HepG2 (cell line): ENCODE measurements around the gene CTU2. TPM values are rescaled to one million over a fixed set of nuclear protein-coding genes. Genes with fewer than 3 reads are reported as not detected.

ENCODE experiments used
- BORCS8-MEF2B ChIP-seq: sonication (generic); formaldehyde crosslinking; IDR thresholded peaks from 2 replicates; pipeline ENCODE4 v1.8.0; 2022; ENCODE audit warnings: mild to moderate bottlenecking, missing genetic modification reagents
- CEBPZ ChIP-seq: IDR thresholded peaks from 2 replicates; pipeline ENCODE4 v1.6.1; 2012; ENCODE audit warnings: low read length, improper control_type of control experiment
- FOSL2 ChIP-seq: sonication (generic); formaldehyde crosslinking; IDR thresholded peaks from 2 replicates; pipeline ENCODE4 v1.4.0; 2020; ENCODE audit warnings: missing genetic modification reagents
- FOXP4 ChIP-seq: sonication (generic); formaldehyde crosslinking; IDR thresholded peaks from 2 replicates; pipeline ENCODE4 v1.4.0; 2020; ENCODE audit warnings: missing genetic modification reagents
- HNRNPH1 ChIP-seq: fragments of 200-400 bp; formaldehyde crosslinking; optimal IDR thresholded peaks from 2 replicates; pipeline ENCODE3; 2017; ENCODE audit warnings: mild to moderate bottlenecking, low read depth, low read length
- KDM5B ChIP-seq: sonication (generic); formaldehyde crosslinking; IDR thresholded peaks from 2 replicates; pipeline ENCODE4 v1.4.0; 2020; ENCODE audit warnings: missing genetic modification reagents, mild to moderate bottlenecking, borderline replicate concordance
- RXRA ChIP-seq: sonication (generic); formaldehyde crosslinking; IDR thresholded peaks from 2 replicates; pipeline ENCODE4 v1.5.1; 2020; ENCODE audit warnings: missing genetic modification reagents
- SP1 ChIP-seq, 2 experiments: fragments of 450-650 bp in 1 of 2; sonication (generic) in 1 of 2; formaldehyde crosslinking in 1 of 2; IDR thresholded peaks; 2 replicates each; pipeline versions ENCODE4 v1.4.0 to v1.6.1; 2016 to 2020; ENCODE audit warnings: missing genetic modification reagents in 1 of 2
- ZBTB10 ChIP-seq: sonication (generic); formaldehyde crosslinking; IDR thresholded peaks from 2 replicates; pipeline ENCODE4 v1.4.0; 2020; ENCODE audit warnings: missing genetic modification reagents, borderline replicate concordance
- ZBTB4 ChIP-seq: sonication (generic); formaldehyde crosslinking; IDR thresholded peaks from 2 replicates; pipeline ENCODE4 v1.4.0; 2020; ENCODE audit warnings: missing genetic modification reagents, mild to moderate bottlenecking, borderline replicate concordance
- ZFP1 ChIP-seq: IDR thresholded peaks from 2 replicates; pipeline ENCODE4 v1.6.1; 2016
- ZNF33A ChIP-seq: sonication (generic); formaldehyde crosslinking; IDR thresholded peaks from 2 replicates; pipeline ENCODE4 v1.5.1; 2020; ENCODE audit warnings: missing genetic modification reagents, mild to moderate bottlenecking, moderate library complexity, borderline replicate concordance
- ZNF354B ChIP-seq: sonication (generic); formaldehyde crosslinking; IDR thresholded peaks from 2 replicates; pipeline ENCODE4 v1.8.0; 2022; ENCODE audit warnings: mild to moderate bottlenecking, missing genetic modification reagents
- ZNF564 ChIP-seq: sonication (generic); formaldehyde crosslinking; IDR thresholded peaks from 2 replicates; pipeline ENCODE4 v1.8.1; 2023; ENCODE audit warnings: mild to moderate bottlenecking, missing genetic modification reagents
- ZNF576 ChIP-seq: sonication (generic); formaldehyde crosslinking; IDR thresholded peaks from 2 replicates; pipeline ENCODE4 v1.4.0; 2020; ENCODE audit warnings: mild to moderate bottlenecking, missing genetic modification reagents
- ZNF703 ChIP-seq: sonication (generic); formaldehyde crosslinking; IDR thresholded peaks from 2 replicates; pipeline ENCODE4 v1.5.1; 2020; ENCODE audit warnings: missing genetic modification reagents, mild to moderate bottlenecking, moderate library complexity, borderline replicate concordance
- polyA plus RNA-seq, 8 experiments: library from polyadenylated mRNA; depleted of rRNA in 3 of 8; stranded (reverse) in 7 of 8; unstranded in 1 of 8; fragments of >200 nt; fragmentation: Illumina TruSeq in 4 of 8; extraction: Trizol in 4 of 8; gene quantifications; 2 replicates each; pipeline versions ENCODE4 v1.2.1 to v1.2.3, GENCODE V29; 2011 to 2016; ENCODE audit warnings: low read depth in 4 of 8, missing spikeins in 1 of 8, mixed read lengths in 1 of 8; ENCODE audit not compliant: insufficient read depth in 1 of 8
- total RNA-seq, 5 experiments: library from RNA; depleted of rRNA; stranded (reverse); fragments of >200 nt; fragmentation: Illumina TruSeq; extraction: Trizol; gene quantifications; 2 replicates each; pipeline ENCODE4 v1.2.3, GENCODE V29; 2016; ENCODE audit warnings: low read depth in 1 of 5

Gene CTU2
- total and polyA plus RNA-seq, 2 of the 13 experiments (the other 11 are each of a cell fraction or from before 2014, with no cell fraction given) = 13.3 to 21.9 TPM

GRCh38 chr16:88763502-88764053 is 57.3 kb downstream of the CTU2 start (continued):
- no peak for TF ChIP-seq ZBTB4
- TF ChIP-seq ZFP1 (CRISPR knock-in tag) = peak; percentile 95
- TF ChIP-seq ZNF564 (CRISPR knock-in tag) = no peak; the same call in 1 of the 2 replicates
- TF ChIP-seq CEBPZ = no peak
- peak; percentile 69 for TF ChIP-seq FOSL2 (CRISPR knock-in tag)
- TF ChIP-seq ZNF33A = no peak
- TF ChIP-seq KDM5B (CRISPR knock-in tag) = peak; percentile 69; the same call in 1 of the 2 replicates
- TF ChIP-seq SP1 (IDR thresholded peaks at IDR 0.05) = no peak
- peak; percentile 96 for TF ChIP-seq SP1 (CRISPR knock-in tag; IDR thresholded peaks at IDR 0.05)
- TF ChIP-seq ZNF576 = no peak
- TF ChIP-seq ZBTB10 (CRISPR knock-in tag) = no peak
- no peak for TF ChIP-seq HNRNPH1
- no peak; the same call in 1 of the 2 replicates for TF ChIP-seq ZNF703 (CRISPR knock-in tag)
- peak; percentile 98 for TF ChIP-seq FOXP4 (CRISPR knock-in tag)
- TF ChIP-seq BORCS8-MEF2B (CRISPR knock-in tag) = no peak
- no peak for TF ChIP-seq ZNF354B (CRISPR knock-in tag)
- TF ChIP-seq RXRA (CRISPR knock-in tag) = peak; percentile 98
